ENCODE data around the gene PCDHGA1.

DNA sequence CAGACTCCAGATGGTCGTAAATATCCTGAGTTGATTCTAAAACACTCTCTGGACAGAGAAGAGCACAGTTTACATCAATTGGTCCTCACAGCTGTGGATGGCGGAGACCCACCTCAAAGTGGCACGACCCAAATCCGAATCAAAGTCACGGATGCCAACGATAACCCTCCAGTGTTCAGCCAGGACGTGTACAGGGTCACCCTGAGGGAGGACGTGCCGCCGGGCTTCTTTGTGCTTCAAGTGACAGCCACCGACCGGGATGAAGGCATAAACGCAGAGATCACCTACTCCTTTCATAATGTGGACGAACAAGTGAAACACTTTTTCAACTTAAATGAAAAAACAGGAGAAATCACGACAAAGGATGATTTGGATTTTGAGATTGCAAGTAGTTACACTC lies 30.4 kb downstream of the PCDHGA1 start:
- TF ChIP-seq, protein P1, sequence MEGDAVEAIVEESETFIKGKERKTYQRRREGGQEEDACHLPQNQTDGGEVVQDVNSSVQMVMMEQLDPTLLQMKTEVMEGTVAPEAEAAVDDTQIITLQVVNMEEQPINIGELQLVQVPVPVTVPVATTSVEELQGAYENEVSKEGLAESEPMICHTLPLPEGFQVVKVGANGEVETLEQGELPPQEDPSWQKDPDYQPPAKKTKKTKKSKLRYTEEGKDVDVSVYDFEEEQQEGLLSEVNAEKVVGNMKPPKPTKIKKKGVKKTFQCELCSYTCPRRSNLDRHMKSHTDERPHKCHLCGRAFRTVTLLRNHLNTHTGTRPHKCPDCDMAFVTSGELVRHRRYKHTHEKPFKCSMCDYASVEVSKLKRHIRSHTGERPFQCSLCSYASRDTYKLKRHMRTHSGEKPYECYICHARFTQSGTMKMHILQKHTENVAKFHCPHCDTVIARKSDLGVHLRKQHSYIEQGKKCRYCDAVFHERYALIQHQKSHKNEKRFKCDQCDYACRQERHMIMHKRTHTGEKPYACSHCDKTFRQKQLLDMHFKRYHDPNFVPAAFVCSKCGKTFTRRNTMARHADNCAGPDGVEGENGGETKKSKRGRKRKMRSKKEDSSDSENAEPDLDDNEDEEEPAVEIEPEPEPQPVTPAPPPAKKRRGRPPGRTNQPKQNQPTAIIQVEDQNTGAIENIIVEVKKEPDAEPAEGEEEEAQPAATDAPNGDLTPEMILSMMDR (IDR thresholded peaks at IDR 0.05; ENCODE audit: low read depth, low read length, poor library complexity, severe bottlenecking) = no peak
- TF ChIP-seq EZH2phosphoT487 (IDR thresholded peaks at IDR 0.05; ENCODE audit: borderline replicate concordance, low read length) = no peak

Data from DOHH2 (cell line).